Kidney epithelial cell (primary cell): ENCODE measurements around the gene GRID2. TPM values are rescaled to one million over a fixed set of nuclear protein-coding genes. Genes with fewer than 3 reads are reported as not detected.

Source experiments
- DNase-seq: peaks from one replicate; pipeline ENCODE4 v3.0.0-alpha.2; 2010; ENCODE audit warnings: low read depth
- H3K27me3 ChIP-seq: 2 replicates; pipeline ENCODE4 v1.6.0; 2011; ENCODE audit warnings: low read length; ENCODE audit not compliant: control insufficient read depth, insufficient read depth
- H3K36me3 ChIP-seq: 2 replicates; pipeline ENCODE4 v1.5.1; 2011; ENCODE audit warnings: low read length; ENCODE audit not compliant: control insufficient read depth, insufficient read depth
- H3K4me3 ChIP-seq: 2 replicates; pipeline ENCODE4 v1.5.1; 2011; ENCODE audit warnings: low read depth, mild to moderate bottlenecking, control low read depth, low read length
- total RNA-seq: library from RNA; depleted of rRNA; stranded (reverse); fragments of >200 nt; gene quantifications from 2 replicates; pipeline ENCODE4 v1.2.3, GENCODE V29; 2015
- TF ChIP-seq, protein P1 (sequence below): IDR thresholded peaks from 2 replicates; pipeline ENCODE4 v1.5.1; 2011; ENCODE audit warnings: mild to moderate bottlenecking, moderate library complexity, low read length, control low read depth, inconsistent platforms; ENCODE audit not compliant: insufficient read depth, poor library complexity, severe bottlenecking

The GRID2 gene
- total RNA-seq, 1 donor from 2014 or later, result not detected

DNA sequence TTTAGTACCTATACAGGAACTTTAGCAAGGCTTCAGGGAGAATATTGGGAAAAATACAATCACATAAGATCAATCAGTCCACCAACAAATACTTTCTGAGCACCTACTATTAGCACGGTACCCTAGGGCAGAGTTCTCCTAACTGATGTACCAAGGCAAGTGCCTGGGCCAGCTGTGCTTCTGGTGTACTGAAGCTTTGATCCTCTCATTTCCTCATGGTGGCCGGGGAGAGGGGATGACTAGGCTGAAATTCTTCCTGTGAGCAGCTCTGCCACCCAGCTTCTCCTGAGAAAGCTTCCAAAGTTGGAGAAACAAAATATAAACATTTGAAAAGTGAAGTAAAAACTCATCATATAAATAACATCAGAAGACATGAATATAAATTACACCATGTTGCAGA lies 1475.5 kb downstream of the GRID2 start:
- no peak overlapping the region for H3K4me3 ChIP-seq
- no peaks in the 10 kb centered on the region for H3K36me3 ChIP-seq
- TF ChIP-seq, protein P1, sequence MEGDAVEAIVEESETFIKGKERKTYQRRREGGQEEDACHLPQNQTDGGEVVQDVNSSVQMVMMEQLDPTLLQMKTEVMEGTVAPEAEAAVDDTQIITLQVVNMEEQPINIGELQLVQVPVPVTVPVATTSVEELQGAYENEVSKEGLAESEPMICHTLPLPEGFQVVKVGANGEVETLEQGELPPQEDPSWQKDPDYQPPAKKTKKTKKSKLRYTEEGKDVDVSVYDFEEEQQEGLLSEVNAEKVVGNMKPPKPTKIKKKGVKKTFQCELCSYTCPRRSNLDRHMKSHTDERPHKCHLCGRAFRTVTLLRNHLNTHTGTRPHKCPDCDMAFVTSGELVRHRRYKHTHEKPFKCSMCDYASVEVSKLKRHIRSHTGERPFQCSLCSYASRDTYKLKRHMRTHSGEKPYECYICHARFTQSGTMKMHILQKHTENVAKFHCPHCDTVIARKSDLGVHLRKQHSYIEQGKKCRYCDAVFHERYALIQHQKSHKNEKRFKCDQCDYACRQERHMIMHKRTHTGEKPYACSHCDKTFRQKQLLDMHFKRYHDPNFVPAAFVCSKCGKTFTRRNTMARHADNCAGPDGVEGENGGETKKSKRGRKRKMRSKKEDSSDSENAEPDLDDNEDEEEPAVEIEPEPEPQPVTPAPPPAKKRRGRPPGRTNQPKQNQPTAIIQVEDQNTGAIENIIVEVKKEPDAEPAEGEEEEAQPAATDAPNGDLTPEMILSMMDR, result no peak
- DNase-seq, result no peak
- H3K27me3 ChIP-seq, result no peaks in the 10 kb centered on the region

DNA sequence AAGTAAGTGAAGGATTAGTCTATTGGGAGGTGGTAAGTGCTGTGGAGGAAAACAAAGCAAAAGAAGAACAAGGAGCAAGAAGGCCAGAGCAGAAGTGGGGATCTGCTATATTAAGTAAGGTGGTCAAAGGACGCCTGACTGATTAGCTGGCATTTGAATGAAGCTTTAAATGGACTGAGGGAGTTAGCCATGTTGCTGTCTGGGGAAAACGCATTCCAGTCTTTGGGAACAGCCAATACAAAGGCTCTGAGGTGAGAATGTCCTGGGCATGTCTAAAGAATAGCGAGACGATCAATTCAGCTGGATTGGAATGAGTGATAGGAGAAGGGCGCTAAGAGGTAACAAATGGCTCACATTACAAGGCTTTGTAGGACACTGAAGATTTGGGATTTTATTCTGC lies 1476.3 kb downstream of the GRID2 start:
- DNase-seq, result no peak
- TF ChIP-seq, protein P1, result no peak
- Histone ChIP-seq H3K27me3 (no peaks in the 10 kb centered on the region), H3K4me3 (no peak overlapping the region), H3K36me3 (no peaks in the 10 kb centered on the region)

DNA sequence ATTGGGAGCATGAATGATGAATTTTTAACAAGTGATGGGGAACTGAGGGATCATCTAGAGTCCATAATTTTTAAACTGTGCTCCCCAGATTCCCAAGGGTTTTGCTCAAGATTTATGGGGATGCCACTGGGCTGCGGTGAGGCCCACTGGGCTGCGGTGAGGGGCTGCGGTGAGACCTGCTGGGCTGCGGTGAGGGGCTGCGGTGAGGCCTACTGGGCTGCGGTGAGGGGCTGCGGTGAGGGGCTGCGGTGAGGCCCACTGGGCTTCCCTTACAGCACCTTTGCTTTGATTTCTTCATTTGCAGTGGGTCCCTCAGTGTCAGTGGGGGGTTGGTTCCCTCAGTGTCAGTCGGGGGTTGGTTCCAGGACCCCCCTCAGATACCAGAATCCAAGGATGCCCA lies 1477.4 kb downstream of the GRID2 start:
- H3K27me3 ChIP-seq, result no peaks in the 10 kb centered on the region
- DNase-seq, result no peak
- TF ChIP-seq, protein P1, result no peak
- H3K4me3 ChIP-seq, result no peak overlapping the region
- no peaks in the 10 kb centered on the region for H3K36me3 ChIP-seq

DNA sequence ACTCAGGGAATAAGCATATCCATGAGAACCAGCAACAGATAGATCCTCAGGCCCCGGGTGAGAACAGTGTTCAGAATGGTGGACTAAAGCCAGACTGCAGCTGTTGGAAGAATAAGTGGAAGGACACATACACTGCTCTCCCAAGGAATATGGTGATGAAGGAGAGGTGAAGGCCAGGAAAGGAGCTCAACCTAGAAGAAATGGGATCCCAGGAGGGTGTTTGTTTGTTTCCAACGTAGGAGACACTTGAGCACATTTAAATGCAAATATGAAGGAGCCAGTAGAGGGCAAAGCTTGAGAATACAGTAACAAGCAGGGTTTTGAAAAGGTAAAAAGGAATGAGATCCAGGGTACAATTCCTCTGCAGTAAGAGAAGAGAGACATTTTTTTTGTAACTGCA lies 1482.4 kb downstream of the GRID2 start:
- TF ChIP-seq, protein P1, result no peak
- DNase-seq, result no peak
- H3K27me3 ChIP-seq, result no peaks in the 10 kb centered on the region
- H3K36me3 ChIP-seq, result no peaks in the 10 kb centered on the region
- H3K4me3 ChIP-seq, result no peak overlapping the region

DNA sequence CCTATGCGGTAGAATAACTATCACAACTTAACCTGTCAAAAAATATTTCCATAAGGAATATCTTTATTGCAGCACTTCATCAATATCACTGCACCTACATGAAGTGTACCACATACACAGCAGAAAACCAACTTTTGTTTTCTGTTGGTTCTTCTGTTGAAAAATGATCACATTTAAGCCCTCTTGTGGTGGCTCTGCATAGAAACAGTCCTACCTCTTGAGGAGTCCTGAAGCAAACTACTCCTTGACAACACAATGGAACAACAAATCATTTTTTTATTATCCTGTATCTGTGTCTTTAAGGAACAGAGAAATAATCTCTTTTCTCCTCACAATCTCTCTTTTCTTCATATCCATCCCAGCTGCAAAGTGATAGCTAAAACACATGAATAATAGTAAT lies 1484.9 kb downstream of the GRID2 start:
- TF ChIP-seq, protein P1, result peak; percentile 54
- no peak for DNase-seq
- H3K36me3 ChIP-seq, result no peaks in the 10 kb centered on the region
- no peak overlapping the region for H3K4me3 ChIP-seq
- H3K27me3 ChIP-seq, result no peaks in the 10 kb centered on the region

DNA sequence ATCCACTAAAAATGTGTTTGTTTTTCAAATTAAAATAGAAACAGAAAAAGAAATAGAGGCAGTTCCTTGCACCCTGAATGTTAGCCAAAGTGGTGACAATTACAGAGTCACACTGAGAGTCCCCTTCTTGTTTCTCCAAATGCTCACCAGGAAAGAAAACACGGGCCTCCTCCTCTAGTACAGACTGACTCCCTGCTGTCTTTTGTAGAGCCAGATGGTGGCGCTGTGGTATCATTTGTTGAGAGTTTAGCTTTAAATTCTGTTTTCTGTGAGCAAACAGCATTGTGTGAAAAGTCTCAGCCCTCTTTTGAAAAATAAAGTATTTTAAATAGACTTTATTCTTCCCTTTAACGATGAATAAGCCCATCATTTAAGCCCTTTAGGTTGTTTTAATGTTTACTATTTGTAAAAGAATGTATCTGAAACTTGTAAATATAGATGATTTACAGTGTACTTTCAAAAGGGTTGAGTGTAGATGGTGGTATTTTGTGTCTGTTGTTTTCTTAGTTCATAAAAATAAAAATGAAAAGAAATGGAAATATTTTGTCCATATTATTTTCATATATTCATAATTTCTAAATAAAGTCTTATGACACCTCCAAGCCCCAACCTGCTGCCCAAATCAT lies 1487.9 kb downstream of the GRID2 start:
- no peak overlapping the region for H3K4me3 ChIP-seq
- H3K27me3 ChIP-seq, result peaks cover 6% of the 10 kb centered on the region
- DNase-seq, result no peak
- TF ChIP-seq, protein P1, result peak; percentile 80
- H3K36me3 ChIP-seq, result no peaks in the 10 kb centered on the region
